OCI-LY3 (cell line): ENCODE data around the gene CEP104.

ENCODE experiments used
- H2AFZ ChIP-seq: fragments of 200-600, 300-600 bp; shearing (Covaris generic); 2 replicates; pipeline ENCODE4 v1.6.0; 2014; ENCODE audit warnings: antibody characterized with exemption, low read depth, low read length
- H3K27ac ChIP-seq: fragments of 200-600, 300-600 bp; sonication (generic); 2 replicates; pipeline ENCODE4 v1.5.1; 2014; ENCODE audit warnings: mild to moderate bottlenecking, low read length, moderate library complexity, mixed read lengths
- H3K27me3 ChIP-seq: fragments of 200-600, 300-600 bp; sonication (generic); 2 replicates; pipeline ENCODE4 v1.6.1; 2014; ENCODE audit warnings: low read depth, low read length, mixed read lengths
- H3K36me3 ChIP-seq: fragments of 200-600, 300-600 bp; sonication (generic); replicated peaks from 2 replicates; pipeline ENCODE3; 2014; ENCODE audit warnings: low read depth, low read length, mixed read lengths
- H3K4me1 ChIP-seq: fragments of 300-600, 200-600 bp; sonication (generic); 2 replicates; pipeline ENCODE4 v1.6.1; 2014; ENCODE audit warnings: low read length, mixed read lengths
- H3K4me2 ChIP-seq: fragments of 200-600, 300-600 bp; sonication (generic); 2 replicates; pipeline ENCODE4 v1.6.1; 2014; ENCODE audit warnings: low read length, mixed read lengths
- H3K4me3 ChIP-seq: fragments of 300-600, 200-600 bp; sonication (generic); 2 replicates; pipeline ENCODE4 v1.5.1; 2014; ENCODE audit warnings: antibody characterized with exemption, mild to moderate bottlenecking, low read length, moderate library complexity
- H3K79me2 ChIP-seq: fragments of 300-600, 200-600 bp; shearing (Covaris generic); 2 replicates; pipeline ENCODE4 v1.6.1; 2014; ENCODE audit warnings: mild to moderate bottlenecking, low read length, mixed read lengths
- H3K9ac ChIP-seq: fragments of 300-600, 200-600 bp; shearing (Covaris generic); 2 replicates; pipeline ENCODE4 v1.6.0; 2014; ENCODE audit warnings: mild to moderate bottlenecking, low read length, moderate library complexity
- H3K9me3 ChIP-seq: fragments of 200-600, 300-600 bp; shearing (Covaris generic); 2 replicates; pipeline ENCODE4 v1.6.1; 2014; ENCODE audit warnings: low read length, mixed read lengths; ENCODE audit not compliant: insufficient read depth
- H4K20me1 ChIP-seq: fragments of 200-600, 300-600 bp; sonication (generic); 2 replicates; pipeline ENCODE4 v1.6.1; 2016; ENCODE audit warnings: low read length, mixed read lengths; ENCODE audit not compliant: insufficient read depth
- EZH2phosphoT487 ChIP-seq: fragments of 200-600 bp; shearing (Covaris generic); IDR thresholded peaks from 2 replicates; pipeline ENCODE4 v1.6.1; 2018; ENCODE audit warnings: antibody characterized with exemption, mixed run types, low read depth
- TF ChIP-seq, protein P1 (sequence below): fragments of 200-600, 300-600 bp; sonication (generic); IDR thresholded peaks from 2 replicates; pipeline ENCODE4 v1.5.1; 2014; ENCODE audit warnings: antibody characterized with exemption, low read length, low read depth

CEP104 gene

GRCh38 chr1:3776231-3776961 lies 80.6 kb downstream of the CEP104 start:
- peaks cover 16% of the 10 kb centered on the region for H3K4me1 ChIP-seq
- H4K20me1 ChIP-seq: no peaks in the 10 kb centered on the region
- no peak overlapping the region for H3K4me2 ChIP-seq

GRCh38 chr1:3775490-3776230 lies 81.4 kb downstream of the CEP104 start:
- Histone ChIP-seq H4K20me1 (no peaks in the 10 kb centered on the region), H3K36me3 (peaks cover 6% of the 10 kb centered on the region), H3K9ac (no peak overlapping the region), H3K4me2 (peak overlapping the region; percentile 49), H3K27ac (no peak overlapping the region), H3K9me3 (no peaks in the 10 kb centered on the region), H2AFZ (no peak overlapping the region), H3K4me3 (peak overlapping the region; percentile 7; the same call in 1 of the 2 replicates), H3K27me3 (peaks cover 6% of the 10 kb centered on the region; the same call in 1 of the 2 replicates), H3K4me1 (peaks cover 20% of the 10 kb centered on the region), H3K79me2 (no peaks in the 10 kb centered on the region)
- no peak for TF ChIP-seq EZH2phosphoT487
- TF ChIP-seq, protein P1, sequence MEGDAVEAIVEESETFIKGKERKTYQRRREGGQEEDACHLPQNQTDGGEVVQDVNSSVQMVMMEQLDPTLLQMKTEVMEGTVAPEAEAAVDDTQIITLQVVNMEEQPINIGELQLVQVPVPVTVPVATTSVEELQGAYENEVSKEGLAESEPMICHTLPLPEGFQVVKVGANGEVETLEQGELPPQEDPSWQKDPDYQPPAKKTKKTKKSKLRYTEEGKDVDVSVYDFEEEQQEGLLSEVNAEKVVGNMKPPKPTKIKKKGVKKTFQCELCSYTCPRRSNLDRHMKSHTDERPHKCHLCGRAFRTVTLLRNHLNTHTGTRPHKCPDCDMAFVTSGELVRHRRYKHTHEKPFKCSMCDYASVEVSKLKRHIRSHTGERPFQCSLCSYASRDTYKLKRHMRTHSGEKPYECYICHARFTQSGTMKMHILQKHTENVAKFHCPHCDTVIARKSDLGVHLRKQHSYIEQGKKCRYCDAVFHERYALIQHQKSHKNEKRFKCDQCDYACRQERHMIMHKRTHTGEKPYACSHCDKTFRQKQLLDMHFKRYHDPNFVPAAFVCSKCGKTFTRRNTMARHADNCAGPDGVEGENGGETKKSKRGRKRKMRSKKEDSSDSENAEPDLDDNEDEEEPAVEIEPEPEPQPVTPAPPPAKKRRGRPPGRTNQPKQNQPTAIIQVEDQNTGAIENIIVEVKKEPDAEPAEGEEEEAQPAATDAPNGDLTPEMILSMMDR: peak; percentile 64

More at GRCh38 chr1:3776231-3776961, 80.6 kb downstream of the CEP104 start:
- H3K27me3 ChIP-seq: peaks cover 6% of the 10 kb centered on the region; the same call in 1 of the 2 replicates
- no peak overlapping the region for H3K9ac ChIP-seq
- H3K9me3 ChIP-seq: no peaks in the 10 kb centered on the region
- H3K4me3 ChIP-seq: no peak overlapping the region
- peaks cover 10% of the 10 kb centered on the region for H3K36me3 ChIP-seq
- H3K27ac ChIP-seq: no peak overlapping the region
- TF ChIP-seq, protein P1: no peak
- no peak for TF ChIP-seq EZH2phosphoT487
- no peaks in the 10 kb centered on the region for H3K79me2 ChIP-seq
- H2AFZ ChIP-seq: no peak overlapping the region

DNA sequence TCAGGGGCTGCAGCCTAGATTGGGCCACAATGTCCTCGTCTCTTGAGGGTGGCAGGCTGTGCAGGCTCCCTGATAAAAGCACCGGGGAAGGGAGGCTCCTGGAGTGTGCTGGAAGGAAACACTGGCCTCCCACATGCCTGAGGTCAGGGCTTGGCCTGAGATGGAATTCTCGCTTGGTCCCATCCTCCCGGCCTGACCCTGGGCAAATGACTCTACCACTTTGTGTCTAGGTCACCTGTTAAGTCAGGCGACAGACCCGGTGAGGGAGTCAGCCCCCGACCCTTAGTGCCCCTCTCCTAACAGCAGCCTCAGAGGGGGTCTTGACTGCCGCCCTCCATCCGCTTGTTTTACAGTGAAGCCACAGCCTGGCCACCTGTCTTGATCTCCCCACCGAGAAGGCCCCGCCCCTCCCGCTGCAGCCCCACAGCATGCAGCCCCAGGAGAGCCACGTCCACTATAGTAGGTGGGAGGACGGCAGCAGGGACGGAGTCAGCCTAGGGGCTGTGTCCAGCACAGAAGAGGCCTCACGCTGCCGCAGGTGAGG lies 82.0 kb downstream of the CEP104 start:
- Histone ChIP-seq H3K4me3 (no peak overlapping the region), H3K27me3 (peaks cover 6% of the 10 kb centered on the region; the same call in 1 of the 2 replicates), H3K4me1 (peaks cover 20% of the 10 kb centered on the region), H4K20me1 (no peaks in the 10 kb centered on the region), H3K36me3 (peaks cover 3% of the 10 kb centered on the region), H2AFZ (no peak overlapping the region), H3K9ac (no peak overlapping the region), H3K27ac (no peak overlapping the region), H3K4me2 (no peak overlapping the region), H3K79me2 (no peaks in the 10 kb centered on the region), H3K9me3 (no peaks in the 10 kb centered on the region)
- TF ChIP-seq EZH2phosphoT487: no peak
- TF ChIP-seq, protein P1: no peak
